Suprapubic skin (tissue), 4 donors: Measurements from ENCODE around the gene SLC25A43. TPM values are rescaled to one million over a fixed set of nuclear protein-coding genes. Genes with fewer than 3 reads are reported as not detected.
A peak's percentile ranks its signal among the peaks of the same experiment; 100 is the strongest.
"Not testable (repeated sequence)": the region's sequence is repeated elsewhere in the genome, so short reads cannot be mapped to it uniquely, and the experiment has no call there.

Experiments used
- DNase-seq, 2 donors: peaks; one replicate each; pipeline ENCODE4 v3.0.0-alpha.2; 2019; ENCODE audit warnings: low spot score in 2 of 2
- H3K27ac ChIP-seq: fragments of 200-600 bp; sonication (generic); one replicate; pipeline ENCODE4 v1.5.1; 2019
- H3K27me3 ChIP-seq: fragments of 200-600 bp; sonication (generic); one replicate; pipeline ENCODE4 v1.5.1; 2019
- H3K36me3 ChIP-seq: fragments of 200-600 bp; sonication (generic); one replicate; pipeline ENCODE4 v1.5.1; 2019
- H3K4me1 ChIP-seq: fragments of 200-600 bp; sonication (generic); one replicate; pipeline ENCODE4 v1.5.1; 2019
- H3K4me3 ChIP-seq: fragments of 200-600 bp; sonication (generic); one replicate; pipeline ENCODE4 v1.5.1; 2019; ENCODE audit warnings: mild to moderate bottlenecking
- H3K9me3 ChIP-seq: fragments of 200-600 bp; sonication (generic); one replicate; pipeline ENCODE4 v1.5.1; 2019
- CTCF ChIP-seq, 2 donors: fragments of 200-600 bp in 1 of 2; fragments of 450-650 bp in 1 of 2; sonication (generic) in 1 of 2; IDR thresholded peaks; one replicate each; pipeline ENCODE4 v1.5.1; 2016 to 2019; ENCODE audit warnings: antibody characterized with exemption in 2 of 2, mild to moderate bottlenecking in 1 of 2, moderate library complexity in 1 of 2
- EP300 ChIP-seq: sonication (generic); formaldehyde crosslinking; IDR thresholded peaks from one replicate; pipeline ENCODE4 v1.6.1; 2017; ENCODE audit warnings: antibody characterized with exemption
- POLR2A ChIP-seq, 2 donors: fragments of 450-650 bp; IDR thresholded peaks; one replicate each; pipeline ENCODE4 v1.6.1; 2017; ENCODE audit warnings: antibody characterized with exemption in 2 of 2, mild to moderate bottlenecking in 2 of 2, moderate library complexity in 2 of 2
- POLR2AphosphoS5 ChIP-seq, 3 donors: sonication (generic); formaldehyde crosslinking; IDR thresholded peaks; one replicate each; pipeline ENCODE4 v1.6.1; 2017; ENCODE audit warnings: antibody characterized with exemption in 3 of 3
- WGBS: methylation state at CpG from one replicate; pipeline ENCODE4 v1.1.5; 2018; 5-methylcytosine and 5-hydroxymethylcytosine counted together
- total RNA-seq, 4 donors: library from RNA; depleted of rRNA; stranded (reverse); fragments of >200 nt; gene quantifications; one replicate each; pipeline ENCODE4 v1.1.0, GENCODE V29; 2016

Gene SLC25A43
- total RNA-seq, 4 donors from 2014 or later: 17.9 to 33.0 (median 29.9) TPM

GRCh38 chrX:119486745-119487144, 87.6 kb downstream of the SLC25A43 start:
- Histone ChIP-seq H3K4me3 (no peak overlapping the region), H3K9me3 (no peaks in the 10 kb centered on the region), H3K36me3 (no peaks in the 10 kb centered on the region), H3K27ac (no peak overlapping the region), H3K4me1 (peaks cover 9% of the 10 kb centered on the region), H3K27me3 (no peaks in the 10 kb centered on the region)
- no peak for TF ChIP-seq POLR2A (IDR thresholded peaks at IDR 0.05)
- TF ChIP-seq EP300: no peak
- no peak for TF ChIP-seq CTCF (IDR thresholded peaks at IDR 0.05)
- TF ChIP-seq POLR2AphosphoS5 (IDR thresholded peaks at IDR 0.05): no peak
- DNase-seq: no peak
- WGBS: 76% methylated on average over 11 of the region's 11 CpGs

- not testable (repeated sequence) for H3K36me3 ChIP-seq, DNase-seq, H3K4me3 ChIP-seq, H3K9me3 ChIP-seq, H3K27me3 ChIP-seq, H3K27ac ChIP-seq, H3K4me1 ChIP-seq
- WGBS: no CpG with 5 or more reads among the region's 24 CpGs
Observed at GRCh38 chrX:119487766-119488165, 88.6 kb downstream of the SLC25A43 start.

- Histone ChIP-seq H3K27ac (no peak overlapping the region), H3K36me3 (no peaks in the 10 kb centered on the region), H3K4me3 (no peak overlapping the region), H3K27me3 (no peaks in the 10 kb centered on the region), H3K9me3 (no peaks in the 10 kb centered on the region), H3K4me1 (peaks cover 5% of the 10 kb centered on the region)
- no peak for DNase-seq
- TF ChIP-seq EP300: no peak
- no peak for TF ChIP-seq POLR2A (IDR thresholded peaks at IDR 0.05)
- peak; percentile 44 to 47 for TF ChIP-seq CTCF (IDR thresholded peaks at IDR 0.05)
- no peak for TF ChIP-seq POLR2AphosphoS5 (IDR thresholded peaks at IDR 0.05)
- WGBS: 21% methylated on average over 8 of the region's 8 CpGs
Observed at GRCh38 chrX:119488749-119489148, 89.6 kb downstream of the SLC25A43 start.

- DNase-seq: peak in 1 of 2 donors; percentile 20
- Histone ChIP-seq H3K4me1 (peaks cover 5% of the 10 kb centered on the region), H3K9me3 (no peaks in the 10 kb centered on the region), H3K27me3 (no peaks in the 10 kb centered on the region), H3K36me3 (no peaks in the 10 kb centered on the region), H3K4me3 (no peak overlapping the region), H3K27ac (no peak overlapping the region)
- TF ChIP-seq CTCF (IDR thresholded peaks at IDR 0.05): no peak
- TF ChIP-seq EP300: no peak
- no peak for TF ChIP-seq POLR2A (IDR thresholded peaks at IDR 0.05)
- TF ChIP-seq POLR2AphosphoS5 (IDR thresholded peaks at IDR 0.05): no peak
- WGBS: 79% methylated on average over 13 of the region's 13 CpGs
Observed at GRCh38 chrX:119489212-119490074, 90.3 kb downstream of the SLC25A43 start.

GRCh38 chrX:119492463-119492862, 93.3 kb downstream of the SLC25A43 start:
- no peaks in the 10 kb centered on the region for H3K9me3 ChIP-seq
- no peak overlapping the region for H3K4me3 ChIP-seq
- H3K27me3 ChIP-seq: no peaks in the 10 kb centered on the region
- 73% methylated on average over 2 of the region's 2 CpGs for WGBS
- H3K36me3 ChIP-seq: no peaks in the 10 kb centered on the region
- no peak for DNase-seq
- TF ChIP-seq POLR2AphosphoS5 (IDR thresholded peaks at IDR 0.05): no peak
- no peak for TF ChIP-seq CTCF (IDR thresholded peaks at IDR 0.05)
- TF ChIP-seq POLR2A (IDR thresholded peaks at IDR 0.05): no peak
- no peak for TF ChIP-seq EP300
- peaks cover 14% of the 10 kb centered on the region for H3K4me1 ChIP-seq
- peak overlapping the region; percentile 84 for H3K27ac ChIP-seq

GRCh38 chrX:119493851-119494495, 94.8 kb downstream of the SLC25A43 start:
- Histone ChIP-seq H3K27ac (peak overlapping the region; percentile 84), H3K4me1 (peaks cover 12% of the 10 kb centered on the region)
- H3K9me3 ChIP-seq, H3K27me3 ChIP-seq, DNase-seq, H3K4me3 ChIP-seq, H3K36me3 ChIP-seq: not testable (repeated sequence)
- WGBS: 69% methylated on average over 10 of the region's 10 CpGs
